Endothelial cell (in vitro differentiated cells): Measurements from ENCODE around the gene TRMT10C. TPM values are rescaled to one million over a fixed set of nuclear protein-coding genes. Genes with fewer than 3 reads are reported as not detected.
"Not testable (repeated sequence)": the region's sequence is repeated elsewhere in the genome, so short reads cannot be mapped to it uniquely, and the experiment has no call there.

Source experiments
- DNase-seq: peaks from one replicate; pipeline ENCODE4 v3.0.0; 2021; ENCODE audit warnings: low spot score
- H3K27ac Mint-ChIP-seq: one replicate; pipeline ENCODE4 v1.8.0; 2021; ENCODE audit warnings: mixed read lengths, inconsistent platforms; ENCODE audit not compliant: unreplicated experiment
- H3K27me3 Mint-ChIP-seq: one replicate; pipeline ENCODE4 v1.8.0; 2021; ENCODE audit warnings: mild to moderate bottlenecking, moderate library complexity, mixed read lengths, inconsistent platforms; ENCODE audit not compliant: unreplicated experiment
- H3K36me3 Mint-ChIP-seq: one replicate; pipeline ENCODE4 v1.8.0; 2021; ENCODE audit warnings: mild to moderate bottlenecking, low read depth, mixed read lengths, inconsistent platforms; ENCODE audit not compliant: unreplicated experiment
- H3K4me1 Mint-ChIP-seq: one replicate; pipeline ENCODE4 v1.8.0; 2021; ENCODE audit warnings: mild to moderate bottlenecking, mixed read lengths, inconsistent platforms; ENCODE audit not compliant: unreplicated experiment
- H3K4me3 Mint-ChIP-seq: one replicate; pipeline ENCODE4 v1.8.0; 2021; ENCODE audit warnings: mild to moderate bottlenecking, mixed read lengths, inconsistent platforms; ENCODE audit not compliant: unreplicated experiment
- H3K9me3 Mint-ChIP-seq: one replicate; pipeline ENCODE4 v1.8.0; 2021; ENCODE audit warnings: mixed read lengths, inconsistent platforms; ENCODE audit not compliant: unreplicated experiment
- CTCF ChIP-seq: fragments of 200-600 bp; sonication (generic); IDR thresholded peaks from one replicate; pipeline ENCODE4 v1.5.0; 2021; ENCODE audit warnings: antibody characterized with exemption; ENCODE audit not compliant: unreplicated experiment
- total RNA-seq: library from RNA; stranded (reverse); fragmentation: NEBNext Ultra II Directional; extraction: Animal tissue kit (Norgen Biotek cat#: 25700); gene quantifications from one replicate; pipeline ENCODE4 v1.2.1, GENCODE V29; 2021; ENCODE audit not compliant: unreplicated experiment

TRMT10C gene
- total RNA-seq, 1 donor from 2014 or later, result 26.3 TPM

- Mint-ChIP-seq H3K27ac (no peak overlapping the region), H3K4me1 (peaks cover 17% of the 10 kb centered on the region), H3K9me3 (no peaks in the 10 kb centered on the region), H3K27me3 (peaks cover 4% of the 10 kb centered on the region), H3K36me3 (peaks cover 10% of the 10 kb centered on the region), H3K4me3 (no peak overlapping the region)
- TF ChIP-seq CTCF, result no peak
- DNase-seq, result no peak
Observed at GRCh38 chr3:101533603-101533968, 28.1 kb upstream of the TRMT10C start.

GRCh38 chr3:101535221-101535620 is 26.4 kb upstream of the TRMT10C start:
- Mint-ChIP-seq H3K27ac (no peak overlapping the region), H3K4me3 (no peak overlapping the region), H3K27me3 (peaks cover 6% of the 10 kb centered on the region), H3K4me1 (peaks cover 17% of the 10 kb centered on the region), H3K36me3 (no peaks in the 10 kb centered on the region), H3K9me3 (no peaks in the 10 kb centered on the region)
- DNase-seq, result no peak
- no peak for TF ChIP-seq CTCF

GRCh38 chr3:101536266-101536665 is 25.4 kb upstream of the TRMT10C start:
- DNase-seq, result no peak
- no peak overlapping the region for H3K27ac Mint-ChIP-seq
- no peaks in the 10 kb centered on the region for H3K9me3 Mint-ChIP-seq
- peaks cover 12% of the 10 kb centered on the region for H3K4me1 Mint-ChIP-seq
- no peak for TF ChIP-seq CTCF
- no peak overlapping the region for H3K4me3 Mint-ChIP-seq
- no peaks in the 10 kb centered on the region for H3K36me3 Mint-ChIP-seq
- peaks cover 6% of the 10 kb centered on the region for H3K27me3 Mint-ChIP-seq

- H3K4me1 Mint-ChIP-seq, H3K27me3 Mint-ChIP-seq, H3K36me3 Mint-ChIP-seq, H3K4me3 Mint-ChIP-seq, H3K27ac Mint-ChIP-seq, DNase-seq, H3K9me3 Mint-ChIP-seq: not testable (repeated sequence)
Observed at GRCh38 chr3:101536955-101537354, 24.7 kb upstream of the TRMT10C start.

GRCh38 chr3:101542957-101543356 is 18.7 kb upstream of the TRMT10C start:
- Mint-ChIP-seq H3K4me1 (no peaks in the 10 kb centered on the region), H3K36me3 (no peaks in the 10 kb centered on the region), H3K4me3 (no peak overlapping the region), H3K27ac (no peak overlapping the region), H3K27me3 (peaks cover 3% of the 10 kb centered on the region), H3K9me3 (no peaks in the 10 kb centered on the region)
- no peak for DNase-seq
- no peak for TF ChIP-seq CTCF
